Activated B cell treated with CpG ODN at 0.5 μM for 24 hours (primary cell): ENCODE results near the gene SLK. TPM values are rescaled to one million over a fixed set of nuclear protein-coding genes. Genes with fewer than 3 reads are reported as not detected.

Experiments used
- ATAC-seq: fragments of 200-7000 bp; cut with Tn5 transposase; one replicate; pipeline ENCODE4 v1.10.0; 2021; ENCODE audit warnings: low read depth, mild to moderate bottlenecking, moderate library complexity
- CTCF ChIA-PET: fragments of 350-600 bp; sonication (Branson Sonifier 250); formaldehyde crosslinking; loops from one replicate; lab custom pipeline; 2021; ENCODE audit warnings: antibody characterized with exemption; lab: Charles Lee
- POLR2A ChIA-PET: fragments of 350-600 bp; sonication (Branson Sonifier 250); formaldehyde crosslinking; loops from one replicate; lab custom pipeline; 2021; ENCODE audit warnings: antibody characterized with exemption; lab: Charles Lee
- DNase-seq: peaks from one replicate; pipeline ENCODE4 v3.0.0; 2022
- H3K27ac Mint-ChIP-seq: one replicate; pipeline ENCODE4 v1.8.0; 2020; ENCODE audit warnings: mixed read lengths
- H3K27me3 Mint-ChIP-seq: one replicate; pipeline ENCODE4 v1.8.0; 2021; ENCODE audit warnings: mixed read lengths
- H3K36me3 Mint-ChIP-seq: one replicate; pipeline ENCODE4 v1.8.0; 2021; ENCODE audit warnings: low read depth, mixed read lengths
- H3K4me1 Mint-ChIP-seq: one replicate; pipeline ENCODE4 v1.8.0; 2021; ENCODE audit warnings: mixed read lengths
- H3K4me3 Mint-ChIP-seq: one replicate; pipeline ENCODE4 v1.8.0; 2020; ENCODE audit warnings: mild to moderate bottlenecking, mixed read lengths
- H3K9me3 Mint-ChIP-seq: one replicate; pipeline ENCODE4 v1.8.0; 2020; ENCODE audit warnings: mixed read lengths
- CTCF ChIP-seq: fragments of 200-600 bp; IDR thresholded peaks from one replicate; pipeline ENCODE4 v1.8.0; 2022; ENCODE audit warnings: antibody characterized with exemption, mild to moderate bottlenecking
- intact Hi-C: fragments of 100-400 bp; cut with micrococcal nuclease; formaldehyde crosslinking; loops from one replicate; pipeline ENCODE4 v1.15.1; 2024
- total RNA-seq: library from RNA; stranded (reverse); gene quantifications from 2 replicates; pipeline ENCODE4 v1.2.3, GENCODE V29; 2022

The SLK gene
- total RNA-seq, 1 donor from 2014 or later = 14.0 TPM

- no peak overlapping the region for H3K27ac Mint-ChIP-seq
- no peak for ATAC-seq
- peaks cover 69% of the 10 kb centered on the region for H3K36me3 Mint-ChIP-seq
- DNase-seq = no peak
- no peaks in the 10 kb centered on the region for H3K4me1 Mint-ChIP-seq
- POLR2A ChIA-PET = no interaction called here
- intact Hi-C loops = loop anchor here (5.0 kb wide), 1 partner anchor 96 kb away; the partner anchor contains the start of gene SFR1
- H3K27me3 Mint-ChIP-seq = no peaks in the 10 kb centered on the region
- no peak overlapping the region for H3K4me3 Mint-ChIP-seq
- H3K9me3 Mint-ChIP-seq = no peaks in the 10 kb centered on the region
- no peak for TF ChIP-seq CTCF
- CTCF ChIA-PET = no interaction called here
Observed at GRCh38 chr10:104026762-104027161, 59.8 kb downstream of the SLK start.

- H3K4me1 Mint-ChIP-seq = no peaks in the 10 kb centered on the region
- no peaks in the 10 kb centered on the region for H3K9me3 Mint-ChIP-seq
- H3K27me3 Mint-ChIP-seq = no peaks in the 10 kb centered on the region
- CTCF ChIA-PET = interaction anchor here (1.2 kb wide), 1 partner anchor 93 kb away, joined by 6 read pairs; the partner anchor contains the start of gene SFR1
- peaks cover 61% of the 10 kb centered on the region for H3K36me3 Mint-ChIP-seq
- ATAC-seq (peak; percentile 34), DNase-seq (no peak)
- intact Hi-C loops = loop anchor here (5.0 kb wide), 1 partner anchor 94 kb away; the partner anchor contains the start of gene SFR1
- no peak for TF ChIP-seq CTCF
- H3K4me3 Mint-ChIP-seq = no peak overlapping the region
- no peak overlapping the region for H3K27ac Mint-ChIP-seq
- POLR2A ChIA-PET = no interaction called here
Observed at GRCh38 chr10:104028146-104028545, 61.2 kb downstream of the SLK start.

GRCh38 chr10:104028823-104029520 is 62.0 kb downstream of the SLK start:
- H3K9me3 Mint-ChIP-seq = no peaks in the 10 kb centered on the region
- no peaks in the 10 kb centered on the region for H3K27me3 Mint-ChIP-seq
- POLR2A ChIA-PET = no interaction called here
- CTCF ChIA-PET = interaction anchor here (1.2 kb wide), 1 partner anchor 92 kb away, joined by 6 read pairs; the partner anchor contains the start of gene SFR1
- intact Hi-C loops = loop anchor here (5.0 kb wide), 1 partner anchor 93 kb away; the partner anchor contains the start of gene SFR1
- DNase-seq (no peak), ATAC-seq (no peak)
- TF ChIP-seq CTCF = no peak
- peaks cover 54% of the 10 kb centered on the region for H3K36me3 Mint-ChIP-seq
- H3K4me3 Mint-ChIP-seq = no peak overlapping the region
- no peaks in the 10 kb centered on the region for H3K4me1 Mint-ChIP-seq
- no peak overlapping the region for H3K27ac Mint-ChIP-seq

GRCh38 chr10:104029521-104029860 is 62.6 kb downstream of the SLK start:
- no peak for TF ChIP-seq CTCF
- DNase-seq (no peak), ATAC-seq (no peak)
- CTCF ChIA-PET = no interaction called here
- Mint-ChIP-seq H3K4me3 (no peak overlapping the region), H3K9me3 (no peaks in the 10 kb centered on the region), H3K27ac (no peak overlapping the region), H3K4me1 (no peaks in the 10 kb centered on the region), H3K36me3 (peaks cover 49% of the 10 kb centered on the region), H3K27me3 (no peaks in the 10 kb centered on the region)
- intact Hi-C loops = loop anchor here (5.0 kb wide), 1 partner anchor 93 kb away; the partner anchor contains the start of gene SFR1
- POLR2A ChIA-PET = no interaction called here

GRCh38 chr10:104031631-104032030 is 64.7 kb downstream of the SLK start:
- Mint-ChIP-seq H3K36me3 (peaks cover 30% of the 10 kb centered on the region), H3K4me3 (no peak overlapping the region), H3K27me3 (no peaks in the 10 kb centered on the region), H3K9me3 (no peaks in the 10 kb centered on the region), H3K27ac (no peak overlapping the region), H3K4me1 (no peaks in the 10 kb centered on the region)
- ChIA-PET POLR2A (no interaction called here), CTCF (interaction anchor here (0.6 to 1.2 kb wide), 2 partner anchors 122 to 144 kb away, joined by 3 read pairs; no protein-coding TSS in a partner anchor)
- TF ChIP-seq CTCF = no peak
- ATAC-seq (no peak), DNase-seq (no peak)
- intact Hi-C loops = no loop called here
